Duodenal mucosa (tissue), 2 donors: ENCODE data around the gene GOSR2.

Source experiments
- H3K27ac ChIP-seq: one replicate; pipeline ENCODE4 v1.7.0; 2013; ENCODE audit warnings: low read depth, low read length
- H3K27me3 ChIP-seq, 2 donors: one replicate each; pipeline ENCODE4 v1.7.0; 2013; ENCODE audit warnings: low read length in 2 of 2, control low read depth in 1 of 2; ENCODE audit not compliant: insufficient read depth in 2 of 2, control insufficient read depth in 1 of 2
- H3K36me3 ChIP-seq, 2 donors: one replicate each; pipeline ENCODE4 v1.7.0; 2013; ENCODE audit warnings: low read length in 2 of 2, control low read depth in 1 of 2; ENCODE audit not compliant: insufficient read depth in 2 of 2, control insufficient read depth in 1 of 2
- H3K4me1 ChIP-seq, 2 donors: one replicate each; pipeline ENCODE4 v1.7.0; 2013; ENCODE audit warnings: low read length in 2 of 2, control low read depth in 1 of 2; ENCODE audit not compliant: insufficient read depth in 2 of 2, control insufficient read depth in 1 of 2
- H3K4me3 ChIP-seq, 2 donors: one replicate each; pipeline ENCODE4 v1.7.0; 2013; ENCODE audit warnings: low read length in 2 of 2, low read depth in 1 of 2
- H3K9ac ChIP-seq, 2 donors: one replicate each; pipeline ENCODE4 v1.7.0; 2013; ENCODE audit warnings: low read length in 2 of 2, low read depth in 1 of 2
- H3K9me3 ChIP-seq, 2 donors: one replicate each; pipeline ENCODE4 v1.7.0; 2013; ENCODE audit warnings: low read length in 2 of 2, control low read depth in 1 of 2; ENCODE audit not compliant: control insufficient read depth in 1 of 2

Gene GOSR2

GRCh38 chr17:46892192-46892703 is 30.7 kb upstream of the GOSR2 start:
- H3K4me1 ChIP-seq, result no peaks in the 10 kb centered on the region
- H3K9me3 ChIP-seq, result no peaks in the 10 kb centered on the region
- no peak overlapping the region for H3K9ac ChIP-seq
- no peak overlapping the region for H3K4me3 ChIP-seq
- H3K27me3 ChIP-seq, result peaks cover 5 to 10% of the 10 kb centered on the region in 2 donors
- H3K36me3 ChIP-seq, result no peaks in the 10 kb centered on the region
- no peak overlapping the region for H3K27ac ChIP-seq

DNA sequence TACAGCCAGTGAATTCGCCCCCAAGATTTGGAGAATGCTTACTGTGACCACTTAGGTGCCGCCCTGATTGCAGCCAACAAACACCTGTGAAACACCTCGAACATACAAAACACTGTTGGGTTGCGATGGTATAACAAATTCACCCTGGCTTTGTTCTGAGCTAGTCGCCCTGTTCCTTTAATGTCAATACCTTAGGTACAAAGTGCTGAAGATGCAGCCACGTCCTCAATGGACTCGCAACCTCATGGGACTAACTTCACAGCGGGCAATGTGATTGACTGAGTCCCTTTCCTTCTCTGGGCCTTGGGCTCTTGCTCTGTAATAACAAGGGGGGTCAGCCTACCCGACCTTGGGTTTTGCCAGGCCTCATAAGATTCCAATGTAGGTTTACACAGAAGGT is 28.9 kb upstream of the GOSR2 start:
- Histone ChIP-seq H3K9ac (no peak overlapping the region), H3K27ac (no peak overlapping the region), H3K9me3 (no peaks in the 10 kb centered on the region), H3K4me3 (no peak overlapping the region), H3K27me3 (peaks cover 5 to 10% of the 10 kb centered on the region in 2 donors), H3K4me1 (no peaks in the 10 kb centered on the region), H3K36me3 (no peaks in the 10 kb centered on the region)

DNA sequence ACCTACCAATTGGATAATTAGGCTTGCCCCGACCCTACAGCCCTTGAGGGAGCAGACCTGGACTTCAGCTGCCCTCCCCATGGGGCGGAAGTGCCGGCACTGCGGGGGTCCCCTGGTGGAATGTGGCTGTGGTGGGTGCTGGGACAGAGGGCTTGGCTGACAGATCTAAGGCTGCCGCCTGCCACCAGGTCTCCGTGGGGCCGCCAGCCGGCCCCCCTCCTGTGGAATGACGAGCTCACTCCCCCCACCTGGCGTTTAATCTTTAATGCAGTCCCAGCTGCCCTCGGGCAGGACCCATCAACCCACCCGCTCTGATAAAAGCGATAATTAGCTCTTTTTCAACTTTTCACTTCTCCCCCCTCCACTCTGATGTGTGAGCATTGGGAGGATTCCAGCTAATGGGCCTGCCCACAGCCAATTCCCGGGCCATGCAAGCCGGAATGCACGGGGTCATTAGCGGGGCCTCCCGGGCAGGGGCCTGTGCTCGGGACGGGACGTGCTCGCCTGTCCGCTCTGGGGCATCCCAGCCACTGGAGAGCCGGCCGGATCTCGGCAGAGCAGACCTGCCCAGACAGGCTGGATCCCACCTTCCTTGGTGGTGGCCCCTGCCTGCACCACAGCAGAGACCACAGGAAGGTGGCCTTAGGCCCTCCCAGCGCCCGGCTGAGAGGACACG is 28.3 kb upstream of the GOSR2 start:
- Histone ChIP-seq H3K27me3 (peaks cover 5 to 10% of the 10 kb centered on the region in 2 donors), H3K9me3 (no peaks in the 10 kb centered on the region), H3K4me3 (no peak overlapping the region), H3K27ac (no peak overlapping the region), H3K4me1 (no peaks in the 10 kb centered on the region), H3K36me3 (no peaks in the 10 kb centered on the region), H3K9ac (no peak overlapping the region)

GRCh38 chr17:46895171-46895570 is 27.8 kb upstream of the GOSR2 start:
- Histone ChIP-seq H3K27ac (no peak overlapping the region), H3K9me3 (no peaks in the 10 kb centered on the region), H3K4me3 (no peak overlapping the region), H3K9ac (no peak overlapping the region), H3K27me3 (peaks cover 5 to 10% of the 10 kb centered on the region in 2 donors), H3K4me1 (no peaks in the 10 kb centered on the region), H3K36me3 (no peaks in the 10 kb centered on the region)

- H3K36me3 ChIP-seq, result no peaks in the 10 kb centered on the region
- no peak overlapping the region for H3K4me3 ChIP-seq
- peaks cover 5 to 10% of the 10 kb centered on the region in 2 donors for H3K27me3 ChIP-seq
- H3K9me3 ChIP-seq, result no peaks in the 10 kb centered on the region
- H3K4me1 ChIP-seq, result no peaks in the 10 kb centered on the region
- no peak overlapping the region for H3K27ac ChIP-seq
- H3K9ac ChIP-seq, result no peak overlapping the region
Measured at GRCh38 chr17:46896991-46897390, 26.0 kb upstream of the GOSR2 start.

DNA sequence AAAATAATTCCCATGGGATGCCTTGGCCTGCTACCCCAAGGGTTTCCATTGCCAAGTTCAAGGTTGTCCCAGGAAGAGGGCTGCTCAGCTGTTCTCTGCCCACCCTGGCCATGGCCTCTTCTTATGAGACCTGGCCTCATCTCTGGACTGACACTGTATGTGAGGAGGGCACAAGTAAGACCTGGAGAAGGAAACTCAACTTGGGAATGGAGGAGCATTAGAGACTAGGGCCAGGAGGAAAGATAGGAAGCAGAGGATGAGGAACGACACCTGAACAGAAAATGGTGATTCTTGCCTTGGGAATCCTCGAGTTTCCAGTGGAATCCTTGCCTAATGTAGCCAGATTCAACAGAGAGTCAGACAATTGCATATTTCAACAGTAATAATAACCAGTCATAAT is 24.6 kb upstream of the GOSR2 start:
- Histone ChIP-seq H3K36me3 (no peaks in the 10 kb centered on the region), H3K4me1 (no peaks in the 10 kb centered on the region), H3K9me3 (no peaks in the 10 kb centered on the region), H3K9ac (no peak overlapping the region), H3K4me3 (no peak overlapping the region), H3K27ac (no peak overlapping the region), H3K27me3 (peaks cover 5 to 8% of the 10 kb centered on the region in 2 donors)

DNA sequence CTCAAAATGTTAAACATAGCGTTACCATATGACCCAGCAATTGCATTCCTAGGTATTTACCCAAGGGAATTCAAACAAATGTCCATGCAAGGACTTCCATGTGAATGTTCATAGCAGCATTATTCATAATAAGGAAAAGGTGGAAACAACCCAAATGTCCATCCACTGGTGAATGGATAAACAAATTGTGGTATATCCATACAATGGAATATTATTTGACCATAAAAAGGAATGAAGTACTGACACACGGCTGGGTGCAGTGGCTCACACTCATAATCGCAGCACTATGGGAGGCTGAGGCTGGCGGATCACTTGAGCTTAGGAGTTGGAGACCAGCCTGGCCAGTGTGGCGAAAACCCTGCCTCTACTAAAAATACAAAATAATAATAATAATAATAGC is 24.1 kb upstream of the GOSR2 start:
- Histone ChIP-seq H3K9me3 (no peaks in the 10 kb centered on the region), H3K36me3 (no peaks in the 10 kb centered on the region), H3K9ac (no peak overlapping the region), H3K27ac (no peak overlapping the region), H3K4me3 (no peak overlapping the region), H3K4me1 (no peaks in the 10 kb centered on the region), H3K27me3 (peaks cover 2 to 8% of the 10 kb centered on the region in 2 donors)

DNA sequence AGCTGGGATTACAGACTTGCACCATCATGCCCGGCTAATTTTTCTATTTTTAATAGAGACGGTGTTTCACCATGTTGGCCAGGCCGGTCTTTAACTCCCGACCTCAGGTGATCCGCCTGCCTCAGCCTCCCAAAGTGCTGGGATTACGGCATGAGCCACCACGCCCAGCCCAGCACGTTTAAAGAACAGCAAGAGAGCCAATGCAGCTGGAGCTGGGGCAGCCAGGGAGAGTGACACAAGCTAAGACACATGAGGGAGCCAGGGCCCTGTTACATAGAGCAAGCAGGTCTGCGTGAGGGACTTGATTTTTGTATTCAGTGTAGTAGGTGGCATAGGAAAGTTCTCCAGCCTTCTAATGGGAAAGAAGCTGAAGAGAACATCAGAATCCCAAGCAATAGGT is 21.7 kb upstream of the GOSR2 start:
- no peaks in the 10 kb centered on the region for H3K4me1 ChIP-seq
- H3K27me3 ChIP-seq, result peaks cover 0 to 5% of the 10 kb centered on the region in 2 donors
- H3K9me3 ChIP-seq, result no peaks in the 10 kb centered on the region
- H3K4me3 ChIP-seq, result no peak overlapping the region
- H3K36me3 ChIP-seq, result no peaks in the 10 kb centered on the region
- no peak overlapping the region for H3K9ac ChIP-seq
- no peak overlapping the region for H3K27ac ChIP-seq

DNA sequence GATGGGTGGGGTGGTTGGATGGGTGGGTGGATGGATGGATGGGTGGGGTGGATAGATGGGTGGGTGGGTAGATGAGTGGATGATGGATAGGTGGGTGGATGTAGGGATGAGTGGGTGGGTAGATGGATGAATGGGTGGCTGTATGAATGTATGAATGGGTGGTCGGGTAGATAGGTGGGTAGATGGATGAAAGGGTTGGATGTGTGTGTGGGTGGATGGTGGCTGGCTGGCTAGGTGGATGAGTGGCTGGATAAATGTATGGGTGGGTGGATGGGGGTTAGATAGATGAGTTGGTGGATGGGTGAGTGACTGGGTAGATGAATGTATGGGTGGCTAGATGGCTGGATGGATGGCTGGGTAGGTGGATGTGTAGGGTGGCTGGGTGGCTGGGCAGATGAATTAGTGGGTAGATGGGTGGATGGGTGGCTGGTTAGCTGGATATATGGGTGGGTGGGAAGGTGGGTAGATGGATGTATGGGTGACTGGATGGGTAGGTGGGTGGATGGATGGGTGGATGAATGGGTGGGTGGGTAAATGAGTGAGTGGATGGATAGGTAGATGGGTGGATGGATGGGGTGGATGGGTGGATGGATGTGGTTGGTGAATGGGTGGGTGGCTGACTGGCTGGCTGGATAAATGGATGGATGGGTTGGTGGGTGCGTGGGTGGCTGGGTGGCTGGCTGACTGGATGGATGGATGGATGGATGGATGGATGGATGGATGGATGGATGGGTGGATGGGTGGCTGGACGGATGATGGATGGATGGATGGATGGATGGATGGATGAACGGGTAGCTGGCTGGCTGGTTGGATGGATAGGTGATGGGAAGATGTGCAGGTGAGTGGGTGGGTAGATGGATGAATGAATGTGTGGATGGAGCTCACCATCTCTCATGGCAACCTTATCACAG is 18.9 kb upstream of the GOSR2 start:
- no peaks in the 10 kb centered on the region for H3K9me3 ChIP-seq
- H3K27ac ChIP-seq, result no peak overlapping the region
- H3K9ac ChIP-seq, result no peak overlapping the region
- no peak overlapping the region for H3K4me3 ChIP-seq
- no peaks in the 10 kb centered on the region for H3K27me3 ChIP-seq
- no peaks in the 10 kb centered on the region for H3K36me3 ChIP-seq
- H3K4me1 ChIP-seq, result no peaks in the 10 kb centered on the region

DNA sequence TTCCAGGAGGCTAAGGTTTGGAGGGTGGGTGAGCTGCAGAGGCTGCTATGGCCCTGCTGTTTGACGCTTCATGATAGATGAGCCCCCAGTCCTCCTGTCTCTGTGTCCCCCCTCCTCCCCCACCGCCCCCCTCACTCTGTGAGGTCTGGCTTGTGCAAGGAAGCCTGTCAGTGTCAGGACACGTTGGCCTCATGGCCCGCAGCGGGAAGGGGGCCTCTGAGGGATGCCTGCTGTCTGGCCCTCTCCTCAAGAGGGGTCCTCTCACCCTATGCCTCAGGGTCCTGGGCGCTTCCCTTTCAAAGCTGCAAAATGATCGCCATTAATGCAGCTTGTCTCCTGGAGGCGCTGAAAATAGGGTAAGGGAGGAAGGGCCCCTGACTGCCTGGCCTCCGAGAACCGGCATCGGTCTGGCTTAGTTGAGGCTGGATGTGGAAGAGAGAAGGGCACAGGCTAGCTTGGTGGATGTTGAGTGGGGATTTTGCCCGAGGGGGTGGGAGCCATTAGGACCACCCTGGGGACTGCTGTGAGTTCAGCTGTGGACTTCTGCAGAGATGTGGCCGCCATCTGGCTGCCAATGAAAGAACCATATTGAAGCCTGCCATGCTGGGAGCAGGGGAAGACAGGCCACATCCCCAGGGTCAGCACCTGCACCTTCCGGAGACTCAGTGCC is 14.8 kb upstream of the GOSR2 start:
- H3K4me1 ChIP-seq, result no peaks in the 10 kb centered on the region
- H3K27me3 ChIP-seq, result peaks cover 6 to 7% of the 10 kb centered on the region in 2 donors
- H3K9me3 ChIP-seq, result no peaks in the 10 kb centered on the region
- H3K36me3 ChIP-seq, result no peaks in the 10 kb centered on the region
- no peak overlapping the region for H3K9ac ChIP-seq
- H3K27ac ChIP-seq, result no peak overlapping the region
- no peak overlapping the region for H3K4me3 ChIP-seq
